GM12878 (cell line): ENCODE data around the gene GPR78.

ENCODE experiments used
- ASH2L ChIP-seq: fragments of 300-600, 200-600 bp; sonication (generic); IDR thresholded peaks from 2 replicates; pipeline ENCODE4 v1.6.1; 2017; ENCODE audit warnings: low read depth, mild to moderate bottlenecking, borderline replicate concordance
- BHLHE40 ChIP-seq, 2 experiments: fragments of 450-650 bp in 1 of 2; IDR thresholded peaks; 2 replicates each; pipeline ENCODE4 v1.6.1; 2011 to 2017; ENCODE audit warnings: low read depth in 2 of 2, borderline replicate concordance in 1 of 2, improper control_type of control experiment in 1 of 2, low read length in 1 of 2, mild to moderate bottlenecking in 1 of 2
- BRCA1 ChIP-seq: IDR thresholded peaks from 2 replicates; pipeline ENCODE4 v1.6.1; 2011; ENCODE audit warnings: low read depth, low read length, improper control_type of control experiment
- CBFB ChIP-seq: IDR thresholded peaks from 2 replicates; pipeline ENCODE4 v1.6.1; 2016; ENCODE audit warnings: antibody characterized with exemption, low read depth
- CEBPB ChIP-seq, 2 experiments: fragments of 150-350 bp in 1 of 2; IDR thresholded peaks; 2 replicates each; pipeline ENCODE4 v1.6.1; 2012 to 2014; ENCODE audit warnings: low read depth in 2 of 2, low read length in 2 of 2, borderline replicate concordance in 1 of 2, inconsistent platforms in 1 of 2
- CEBPZ ChIP-seq: fragments of 150-350 bp; IDR thresholded peaks from 2 replicates; pipeline ENCODE4 v1.6.1; 2016; ENCODE audit warnings: low read depth, low read length
- ETV6 ChIP-seq, 2 experiments: fragments of 450-650 bp in 1 of 2; IDR thresholded peaks in 1 of 2; conservative IDR thresholded peaks in 1 of 2; 2 replicates each; pipeline ENCODE4 v1.6.1; 2014; ENCODE audit warnings: antibody characterized with exemption in 1 of 2, borderline replicate concordance in 1 of 2, low read depth in 1 of 2, mild to moderate bottlenecking in 1 of 2, moderate library complexity in 1 of 2
- MTA3 ChIP-seq: IDR thresholded peaks from 2 replicates; pipeline ENCODE4 v1.6.1; 2012; ENCODE audit warnings: low read length, inconsistent platforms, borderline replicate concordance
- NFYB ChIP-seq: IDR thresholded peaks from 2 replicates; pipeline ENCODE4 v1.6.1; 2011; ENCODE audit warnings: low read depth, mild to moderate bottlenecking, low read length, improper control_type of control experiment, moderate library complexity; ENCODE audit not compliant: insufficient read depth
- SP1 ChIP-seq: IDR thresholded peaks from one replicate; pipeline ENCODE4 v1.6.1; 2011; ENCODE audit warnings: low read depth, low read length
- SRF ChIP-seq, 2 experiments: IDR thresholded peaks; 2 replicates each; pipeline ENCODE4 v1.6.1; 2011; ENCODE audit warnings: low read depth in 2 of 2, low read length in 2 of 2, mild to moderate bottlenecking in 1 of 2, moderate library complexity in 1 of 2

GRCh38 chr4:8553991-8554405, 26.2 kb upstream of the GPR78 start:
- TF ChIP-seq MTA3, result no peak
- TF ChIP-seq ETV6 (conservative IDR thresholded peaks at IDR 0.05 in 1 of 2, IDR thresholded peaks at IDR 0.05 in 1 of 2; ENCODE audit: borderline replicate concordance in 1 of 2, low read depth in 1 of 2), result no peak
- no peak for TF ChIP-seq SRF (IDR thresholded peaks at IDR 0.05; ENCODE audit: low read depth in 2 of 2, low read length in 2 of 2)
- no peak for TF ChIP-seq NFYB
- no peak for TF ChIP-seq BRCA1
- no peak for TF ChIP-seq ASH2L
- no peak for TF ChIP-seq CBFB
- TF ChIP-seq CEBPB (IDR thresholded peaks at IDR 0.05; ENCODE audit: borderline replicate concordance in 1 of 2, low read depth in 2 of 2, low read length in 2 of 2), result no peak
- no peak for TF ChIP-seq BHLHE40 (IDR thresholded peaks at IDR 0.05; ENCODE audit: borderline replicate concordance in 1 of 2, low read depth in 2 of 2, low read length in 1 of 2)
- TF ChIP-seq CEBPZ, result no peak
- TF ChIP-seq SP1, result no peak
